SIG-M5 treated with dmso at 0.1 percent for 504 hours (cell line): ENCODE data around the gene LRP8.

Source experiments
- DNase-seq: peaks from one replicate; lab custom pipeline; 2025; ENCODE audit not compliant: unreplicated experiment; lab: John Stamatoyannopoulos, UW

The LRP8 gene

GRCh38 chr1:53340660-53341520, 13.0 kb upstream of the LRP8 start:
- no peak for DNase-seq

- DNase-seq: no peak
These were observed 12.1 kb upstream of the LRP8 start for GRCh38 chr1:53339736-53340635.

- DNase-seq: no peak
These were observed 10.6 kb upstream of the LRP8 start for GRCh38 chr1:53338423-53338822.

- DNase-seq: no peak
These were observed 9.6 kb upstream of the LRP8 start for GRCh38 chr1:53337499-53337898.

GRCh38 chr1:53336146-53336545, 8.3 kb upstream of the LRP8 start:
- DNase-seq: no peak

- no peak for DNase-seq
These were observed 7.8 kb upstream of the LRP8 start for GRCh38 chr1:53335661-53336060.

GRCh38 chr1:53334781-53335180, 6.9 kb upstream of the LRP8 start:
- DNase-seq: no peak

- no peak for DNase-seq
These were observed 6.4 kb upstream of the LRP8 start for GRCh38 chr1:53334312-53334711.

GRCh38 chr1:53332833-53333232, 5.0 kb upstream of the LRP8 start:
- no peak for DNase-seq

- no peak for DNase-seq
These were observed 4.3 kb upstream of the LRP8 start for GRCh38 chr1:53332186-53332564.

GRCh38 chr1:53331446-53332185, 3.7 kb upstream of the LRP8 start:
- no peak for DNase-seq

- DNase-seq: peak; percentile 12
These were observed 2.9 kb upstream of the LRP8 start for GRCh38 chr1:53330819-53331218.

GRCh38 chr1:53328541-53329499, 950 bp upstream of the LRP8 start:
- DNase-seq: no peak

GRCh38 chr1:53327182-53327913, 522 bp downstream of the LRP8 start:
- DNase-seq: peak; percentile 43

GRCh38 chr1:53326598-53327181, 1.2 kb downstream of the LRP8 start:
- peak; percentile 60 for DNase-seq

- DNase-seq: peak; percentile 94
These were observed 1.7 kb downstream of the LRP8 start for GRCh38 chr1:53326088-53326597.

- DNase-seq: no peak
These were observed 2.4 kb downstream of the LRP8 start for GRCh38 chr1:53325326-53326087.

- DNase-seq: no peak
These were observed 3.1 kb downstream of the LRP8 start for GRCh38 chr1:53324728-53325297.
